GM23338 (cell line): ENCODE results near the gene SHCBP1L. TPM values are rescaled to one million over a fixed set of nuclear protein-coding genes. Genes with fewer than 3 reads are reported as not detected.
A peak's percentile ranks its signal among the peaks of the same experiment; 100 is the strongest.

Experiments
- ATAC-seq: fragments of 200-7000 bp; cut with Tn5 transposase; 3 replicates; pipeline ENCODE4 v1.9.1; 2020
- DNase-seq: peaks from one replicate; pipeline ENCODE4 v3.0.0-alpha.2; 2015; ENCODE audit warnings: low spot score
- H2AFZ ChIP-seq: fragments of 200-600 bp; sonication (generic); 2 replicates; pipeline ENCODE4 v1.8.0; 2016; ENCODE audit warnings: antibody characterized with exemption, mild to moderate bottlenecking, moderate library complexity
- H3F3A ChIP-seq: fragments of 200-600 bp; sonication (generic); replicated peaks from 2 replicates; pipeline ENCODE4 v1.8.0; 2017; ENCODE audit warnings: antibody characterized with exemption, mixed run types, low read depth
- H3K27ac ChIP-seq: fragments of 200-600 bp; sonication (generic); 2 replicates; pipeline ENCODE4 v1.6.1; 2016; ENCODE audit warnings: low read depth
- H3K27me3 ChIP-seq: fragments of 200-600 bp; sonication (generic); 2 replicates; pipeline ENCODE4 v1.8.0; 2016; ENCODE audit warnings: mild to moderate bottlenecking, mixed run types, moderate library complexity; ENCODE audit not compliant: insufficient read depth
- H3K36me3 ChIP-seq: fragments of 200-600 bp; sonication (generic); 2 replicates; pipeline ENCODE4 v1.8.0; 2016; ENCODE audit warnings: mild to moderate bottlenecking; ENCODE audit not compliant: insufficient read depth
- H3K4me1 ChIP-seq: fragments of 200-600 bp; sonication (generic); 2 replicates; pipeline ENCODE4 v1.8.0; 2016; ENCODE audit warnings: mild to moderate bottlenecking, moderate library complexity; ENCODE audit not compliant: insufficient read depth
- H3K4me2 ChIP-seq: fragments of 200-600 bp; sonication (generic); 2 replicates; pipeline ENCODE4 v1.7.1; 2017; ENCODE audit warnings: mixed run types
- H3K4me3 ChIP-seq: fragments of 200-600 bp; sonication (generic); 2 replicates; pipeline ENCODE4 v1.6.1; 2016; ENCODE audit warnings: mixed run types
- H3K79me2 ChIP-seq: fragments of 200-600 bp; sonication (generic); replicated peaks from 2 replicates; pipeline ENCODE4 v1.8.0; 2017; ENCODE audit warnings: mild to moderate bottlenecking; ENCODE audit not compliant: insufficient read depth
- H3K9me2 ChIP-seq: fragments of 200-600 bp; sonication (generic); 2 replicates; pipeline ENCODE4 v1.8.0; 2017; ENCODE audit not compliant: insufficient read depth
- H4K20me1 ChIP-seq: fragments of 200-600 bp; sonication (generic); replicated peaks from 2 replicates; pipeline ENCODE4 v1.8.0; 2017; ENCODE audit warnings: mild to moderate bottlenecking; ENCODE audit not compliant: insufficient read depth
- H3K27ac Mint-ChIP-seq: 2 replicates; pipeline ENCODE4 v1.8.0; 2020; ENCODE audit warnings: inconsistent platforms, mild to moderate bottlenecking, moderate library complexity, mixed read lengths
- H3K27me3 Mint-ChIP-seq: 3 replicates; pipeline ENCODE4 v1.8.0; 2022; ENCODE audit warnings: low read depth, mild to moderate bottlenecking, moderate library complexity, mixed read lengths, inconsistent platforms; ENCODE audit not compliant: insufficient read depth, poor library complexity
- H3K36me3 Mint-ChIP-seq: 3 replicates; pipeline ENCODE4 v1.8.0; 2021; ENCODE audit warnings: low read depth, mild to moderate bottlenecking, inconsistent platforms, moderate library complexity, mixed read lengths
- H3K4me1 Mint-ChIP-seq: 3 replicates; pipeline ENCODE4 v1.8.0; 2020; ENCODE audit warnings: mild to moderate bottlenecking, inconsistent platforms, mixed read lengths
- H3K4me3 Mint-ChIP-seq: 3 replicates; pipeline ENCODE4 v1.8.0; 2021; ENCODE audit warnings: moderate library complexity, mild to moderate bottlenecking, inconsistent platforms, mixed read lengths
- H3K9me3 Mint-ChIP-seq: 3 replicates; pipeline ENCODE4 v1.8.0; 2020; ENCODE audit warnings: moderate library complexity, mild to moderate bottlenecking, inconsistent platforms, mixed read lengths
- EZH2phosphoT487 ChIP-seq: fragments of 200-600 bp; sonication (generic); IDR thresholded peaks from one replicate; pipeline ENCODE4 v1.8.1; 2018; ENCODE audit warnings: antibody characterized with exemption; ENCODE audit not compliant: unreplicated experiment
- JUNB ChIP-seq: IDR thresholded peaks from one replicate; pipeline ENCODE4 v1.6.1; 2016; ENCODE audit warnings: antibody characterized with exemption; ENCODE audit not compliant: unreplicated experiment
- POLR2AphosphoS5 ChIP-seq: IDR thresholded peaks from 2 replicates; pipeline ENCODE4 v1.6.1; 2016; ENCODE audit warnings: antibody characterized with exemption, low read depth
- REST ChIP-seq: IDR thresholded peaks from one replicate; pipeline ENCODE4 v1.6.1; 2018; ENCODE audit warnings: antibody characterized with exemption; ENCODE audit not compliant: unreplicated experiment
- STAT1 ChIP-seq: IDR thresholded peaks from one replicate; pipeline ENCODE4 v1.6.1; 2016; ENCODE audit warnings: antibody characterized with exemption; ENCODE audit not compliant: unreplicated experiment
- ZNF114 ChIP-seq: fragments of 250-450 bp; sonication (Bioruptor Pico); IDR thresholded peaks from 2 replicates; pipeline ENCODE4 v1.5.0; 2020; ENCODE audit warnings: mild to moderate bottlenecking, moderate library complexity
- polyA plus RNA-seq: library from polyadenylated mRNA; unstranded; fragments of >200 nt; fragmentation: Nextera tagmentation; extraction: Ambion mirVana; gene quantifications from 2 replicates; pipeline ENCODE4 v1.2.1, GENCODE V29; 2016
- total RNA-seq: library from RNA; depleted of rRNA; stranded (reverse); fragments of >200 nt; shearing (Covaris generic); gene quantifications from 2 replicates; pipeline ENCODE4 v1.2.3, GENCODE V29; 2014
- TF ChIP-seq, protein P1 (sequence below): IDR thresholded peaks from 2 replicates; pipeline ENCODE4 v1.6.1; 2016; ENCODE audit warnings: antibody characterized with exemption

The SHCBP1L gene
- total and polyA plus RNA-seq, 2 experiments from 2014 or later, result not detected

DNA sequence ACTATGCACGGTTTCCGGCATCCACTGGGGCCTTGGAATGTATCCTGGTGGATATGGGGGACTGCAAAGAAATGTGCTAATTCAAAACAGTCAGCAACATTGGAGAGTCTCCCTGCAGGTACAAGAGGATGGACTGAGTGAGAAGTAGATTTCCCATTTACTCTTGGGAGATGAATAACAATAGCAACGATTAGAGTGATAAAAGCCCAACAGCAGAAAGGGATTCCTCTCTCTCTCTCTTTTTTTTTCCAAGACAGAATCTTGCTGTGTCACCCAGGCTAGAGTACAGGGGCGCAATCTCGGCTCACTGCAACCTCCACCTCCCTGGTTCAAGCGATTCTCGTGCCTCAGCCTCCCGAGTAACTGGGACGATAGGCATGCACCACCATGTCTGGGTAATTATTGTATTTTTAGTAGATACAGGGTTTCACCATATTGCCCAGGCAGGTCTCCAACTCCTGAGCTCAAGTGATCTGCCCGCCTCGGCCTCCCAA is 5.0 kb upstream of the SHCBP1L start (continued):
- TF ChIP-seq JUNB (no peak), POLR2AphosphoS5 (no peak), REST (peak; percentile 14), STAT1 (no peak), ZNF114 (no peak)

GRCh38 chr1:182956708-182957365 is 3.9 kb upstream of the SHCBP1L start:
- no peak for TF ChIP-seq POLR2AphosphoS5
- TF ChIP-seq, protein P1, sequence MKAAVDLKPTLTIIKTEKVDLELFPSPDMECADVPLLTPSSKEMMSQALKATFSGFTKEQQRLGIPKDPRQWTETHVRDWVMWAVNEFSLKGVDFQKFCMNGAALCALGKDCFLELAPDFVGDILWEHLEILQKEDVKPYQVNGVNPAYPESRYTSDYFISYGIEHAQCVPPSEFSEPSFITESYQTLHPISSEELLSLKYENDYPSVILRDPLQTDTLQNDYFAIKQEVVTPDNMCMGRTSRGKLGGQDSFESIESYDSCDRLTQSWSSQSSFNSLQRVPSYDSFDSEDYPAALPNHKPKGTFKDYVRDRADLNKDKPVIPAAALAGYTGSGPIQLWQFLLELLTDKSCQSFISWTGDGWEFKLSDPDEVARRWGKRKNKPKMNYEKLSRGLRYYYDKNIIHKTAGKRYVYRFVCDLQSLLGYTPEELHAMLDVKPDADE, result no peak
- no peak for TF ChIP-seq REST
- no peak for TF ChIP-seq JUNB
- TF ChIP-seq EZH2phosphoT487, result no peak
- no peak for DNase-seq
- Histone ChIP-seq H3F3A (0 out of 2 replicates have a peak, but pooled peaks cover 4% of the 10 kb centered on the region), H3K36me3 (no peaks in the 10 kb centered on the region), H3K4me3 (no peak overlapping the region), H3K27me3 (no peaks in the 10 kb centered on the region), H3K4me1 (no peaks in the 10 kb centered on the region; the same call in 1 of the 2 replicates), H4K20me1 (no peaks in the 10 kb centered on the region), H3K9me2 (peaks cover 14% of the 10 kb centered on the region), H3K79me2 (no peaks in the 10 kb centered on the region), H3K27ac (peak overlapping the region; percentile 88), H2AFZ (no peak overlapping the region), H3K4me2 (no peak overlapping the region)
- Mint-ChIP-seq H3K27ac (peak overlapping the region; percentile 37; the same call in 1 of the 2 replicates), H3K4me3 (no peak overlapping the region), H3K9me3 (peaks cover 18% of the 10 kb centered on the region; the same call in 2 of the 3 replicates), H3K27me3 (peaks cover 12% of the 10 kb centered on the region), H3K4me1 (peaks cover 16% of the 10 kb centered on the region), H3K36me3 (peaks cover 26% of the 10 kb centered on the region)
- ATAC-seq, result no peak
